Measurements from ENCODE around the gene SIGLEC7. TPM values are rescaled to one million over a fixed set of nuclear protein-coding genes. Genes with fewer than 3 reads are reported as not detected.

Gene SIGLEC7
- total and polyA plus RNA-seq, 10 of the 15 experiments (the other 5 are each of a cell fraction or from before 2014, with no cell fraction given) = 0.15 TPM; not detected in 9

DNA sequence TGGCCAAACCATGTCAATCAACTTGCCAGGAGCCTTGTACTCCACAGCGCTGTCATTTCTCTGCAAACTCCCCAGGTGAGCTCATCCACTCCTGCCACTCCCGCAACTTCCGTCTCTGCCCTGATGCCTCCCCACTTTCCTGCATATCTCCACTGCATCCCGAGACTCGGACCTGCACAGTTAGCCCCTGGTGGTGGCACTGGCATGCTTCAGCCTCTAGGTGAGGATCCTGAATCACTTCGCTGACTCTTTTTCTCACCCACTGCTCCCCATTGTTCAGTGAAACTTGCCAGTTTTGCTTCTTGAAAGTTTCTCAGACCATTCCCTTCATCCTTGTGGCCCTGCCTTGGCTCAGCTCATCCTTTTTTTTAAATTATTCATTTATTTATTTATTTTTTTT is 30.5 kb upstream of the SIGLEC7 start:
- no peak for ATAC-seq
- Histone ChIP-seq H3K79me2 (ENCODE audit: control insufficient read depth, insufficient read depth, low read length) (peaks cover 15% of the 10 kb centered on the region), H2AFZ (ENCODE audit: control insufficient read depth, low read depth, low read length) (no peak overlapping the region), H3K4me1 (ENCODE audit: control insufficient read depth, insufficient read depth, low read length) (no peaks in the 10 kb centered on the region), H3K36me3 (ENCODE audit: control insufficient read depth in 2 of 2, insufficient read depth in 2 of 2, low read length in 1 of 2) (no peaks in the 10 kb centered on the region), H3K4me3 (no peak overlapping the region), H3K27ac (ENCODE audit: control insufficient read depth, insufficient read depth) (no peak overlapping the region), H4K20me1 (ENCODE audit: control insufficient read depth, insufficient read depth) (no peaks in the 10 kb centered on the region), H3K9me3 (replicated peaks; ENCODE audit: control insufficient read depth, insufficient read depth, low read length) (no peaks in the 10 kb centered on the region), H3K4me2 (ENCODE audit: control insufficient read depth, insufficient read depth) (no peak overlapping the region), H3K9ac (ENCODE audit: control insufficient read depth, insufficient read depth, low read length) (no peak overlapping the region), H3K27me3 (replicated peaks in 1 of 2; ENCODE audit: control insufficient read depth in 2 of 2, insufficient read depth in 2 of 2, low read length in 1 of 2) (no peaks in the 10 kb centered on the region)
- FAIRE-seq = no peak
- CTCF ChIA-PET = no interaction called here
- DNase-seq (ENCODE audit: low read depth, low spot score) = no peak
- POLR2A ChIA-PET = no interaction called here
- BruUV-seq (replicated peaks) = no TSS peak
- RAD21 ChIA-PET (ENCODE audit: unreplicated experiment) = no interaction called here
- in situ Hi-C loops (cut with MboI) = no loop called here
- no peak for TF ChIP-seq TAF1 (IDR thresholded peaks at IDR 0.05; ENCODE audit: borderline replicate concordance, low read depth, low read length)
- no peak for TF ChIP-seq MEF2B (IDR thresholded peaks at IDR 0.05; ENCODE audit: partially characterized antibody, poor library complexity, severe bottlenecking)
- no peak for TF ChIP-seq ZNF687 (IDR thresholded peaks at IDR 0.05)
- no peak for TF ChIP-seq NFXL1 (IDR thresholded peaks at IDR 0.05; ENCODE audit: borderline replicate concordance)
- TF ChIP-seq GATAD2B (conservative IDR thresholded peaks at IDR 0.05; ENCODE audit: low read depth) = no peak
- TF ChIP-seq, protein P1, sequence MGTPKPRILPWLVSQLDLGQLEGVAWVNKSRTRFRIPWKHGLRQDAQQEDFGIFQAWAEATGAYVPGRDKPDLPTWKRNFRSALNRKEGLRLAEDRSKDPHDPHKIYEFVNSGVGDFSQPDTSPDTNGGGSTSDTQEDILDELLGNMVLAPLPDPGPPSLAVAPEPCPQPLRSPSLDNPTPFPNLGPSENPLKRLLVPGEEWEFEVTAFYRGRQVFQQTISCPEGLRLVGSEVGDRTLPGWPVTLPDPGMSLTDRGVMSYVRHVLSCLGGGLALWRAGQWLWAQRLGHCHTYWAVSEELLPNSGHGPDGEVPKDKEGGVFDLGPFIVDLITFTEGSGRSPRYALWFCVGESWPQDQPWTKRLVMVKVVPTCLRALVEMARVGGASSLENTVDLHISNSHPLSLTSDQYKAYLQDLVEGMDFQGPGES (IDR thresholded peaks at IDR 0.05) = no peak
- TF ChIP-seq POLR2AphosphoS2 (IDR thresholded peaks at IDR 0.05; ENCODE audit: low read depth, low read length) = no peak
- no peak for TF ChIP-seq TCF7 (IDR thresholded peaks at IDR 0.05; ENCODE audit: borderline replicate concordance)
- TF ChIP-seq ATF7 (IDR thresholded peaks at IDR 0.05; ENCODE audit: low read depth) = no peak
- TF ChIP-seq ESRRA (IDR thresholded peaks at IDR 0.05; ENCODE audit: low read length) = no peak
- no peak for TF ChIP-seq IRF4 (IDR thresholded peaks at IDR 0.05; ENCODE audit: low read depth, low read length)
- TF ChIP-seq TBL1XR1 (IDR thresholded peaks at IDR 0.05; ENCODE audit: low read depth, low read length) = no peak
- TF ChIP-seq PAX5 (IDR thresholded peaks at IDR 0.05; ENCODE audit: borderline replicate concordance, low read depth, low read length) = no peak
- TF ChIP-seq RAD21 (IDR thresholded peaks at IDR 0.05; ENCODE audit: insufficient read depth, low read depth, low read length) = no peak
- no peak for TF ChIP-seq SP1 (IDR thresholded peaks at IDR 0.05; ENCODE audit: low read depth, low read length)
- no peak for TF ChIP-seq ZZZ3 (IDR thresholded peaks at IDR 0.05; ENCODE audit: control insufficient read depth, insufficient read length, low read depth)
- SMC1A ChIA-PET (ENCODE audit: uncharacterized antibody, unreplicated experiment) = interaction anchor here (0.7 to 0.9 kb wide), 2 partner anchors 50 to 1028 kb away, joined by 3 read pairs; partner anchors contain the start of gene ZNF616
- intact Hi-C loops (cut with micrococcal nuclease; ENCODE audit: unreplicated experiment) = no loop called here
- 22% methylated on average over 6 of the region's 6 CpGs for WGBS (ENCODE audit: insufficient coverage, insufficient replicate concordance, low lambda C conversion rate, missing lambda C conversion rate)

Data from GM12878 (cell line).